Activated T-cell treated with anti-CD3 and anti-CD28 coated beads for 1 hour (primary cell): ENCODE measurements around the gene ELAVL3.
A peak's percentile ranks its signal among the peaks of the same experiment; 100 is the strongest.
"Not testable (repeated sequence)": the region's sequence is repeated elsewhere in the genome, so short reads cannot be mapped to it uniquely, and the experiment has no call there.

Source experiments
- DNase-seq: peaks from one replicate; pipeline ENCODE4 v3.0.0-alpha.2; 2020; ENCODE audit warnings: low read depth

ELAVL3 gene

GRCh38 chr19:11486661-11487503, 6.0 kb upstream of the ELAVL3 start:
- no peak for DNase-seq

GRCh38 chr19:11485245-11485837, 4.5 kb upstream of the ELAVL3 start:
- DNase-seq = no peak

- DNase-seq = no peak
Measured at GRCh38 chr19:11483366-11484111, 2.7 kb upstream of the ELAVL3 start.

DNA sequence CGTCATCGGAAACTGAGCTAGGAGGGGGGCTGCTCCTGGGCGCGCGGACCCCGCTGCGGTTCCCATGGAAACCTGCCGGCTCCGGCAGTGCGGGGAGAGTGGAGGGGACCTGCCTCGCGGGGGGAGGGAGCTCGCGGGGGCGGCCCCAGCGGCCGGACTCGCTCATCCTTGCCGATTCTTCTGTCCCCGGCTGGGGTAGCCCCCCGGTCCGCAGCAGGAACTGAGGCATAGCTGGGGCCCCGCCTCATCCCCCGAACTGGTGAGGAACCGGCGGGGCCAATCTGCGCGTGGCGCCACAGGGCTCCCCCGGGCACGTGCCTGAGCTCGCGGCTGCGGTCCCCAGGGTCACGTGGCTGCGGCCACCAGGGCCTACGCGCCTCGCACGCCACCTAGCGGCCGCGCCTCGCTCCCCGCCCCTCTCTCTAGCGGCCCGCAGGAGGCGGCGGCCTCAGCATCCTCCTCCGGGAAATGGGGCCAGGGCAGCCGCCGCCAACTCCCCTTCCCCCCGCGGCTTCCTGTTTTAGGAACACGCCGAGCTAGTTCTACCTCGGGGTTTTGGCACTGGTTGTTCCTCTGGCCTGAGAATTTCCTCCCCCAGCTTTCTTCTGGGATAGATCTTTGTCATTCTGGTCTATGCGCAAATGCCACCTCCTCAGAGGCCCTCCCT, 1.7 kb upstream of the ELAVL3 start:
- peak; percentile 71 for DNase-seq

GRCh38 chr19:11481534-11482383, 913 bp upstream of the ELAVL3 start:
- peak; percentile 29 for DNase-seq

- DNase-seq = no peak
Measured at GRCh38 chr19:11479898-11480714, 740 bp downstream of the ELAVL3 start.

- DNase-seq = no peak
Measured at GRCh38 chr19:11479090-11479897, 1.6 kb downstream of the ELAVL3 start.

GRCh38 chr19:11478167-11479089, 2.4 kb downstream of the ELAVL3 start:
- no peak for DNase-seq

GRCh38 chr19:11475861-11476260, 5.0 kb downstream of the ELAVL3 start:
- DNase-seq = no peak

GRCh38 chr19:11475343-11475742, 5.5 kb downstream of the ELAVL3 start:
- not testable (repeated sequence) for DNase-seq

- no peak for DNase-seq
Measured at GRCh38 chr19:11473725-11474124, 7.1 kb downstream of the ELAVL3 start.

GRCh38 chr19:11468266-11468845, 12.5 kb downstream of the ELAVL3 start:
- DNase-seq = not testable (repeated sequence)

GRCh38 chr19:11465600-11465999, 15.2 kb downstream of the ELAVL3 start:
- DNase-seq = no peak

- DNase-seq = no peak
Measured at GRCh38 chr19:11464333-11465265, 16.2 kb downstream of the ELAVL3 start.

- DNase-seq = no peak
Measured at GRCh38 chr19:11463391-11463790, 17.5 kb downstream of the ELAVL3 start.

GRCh38 chr19:11461453-11461852, 19.4 kb downstream of the ELAVL3 start:
- no peak for DNase-seq

DNA sequence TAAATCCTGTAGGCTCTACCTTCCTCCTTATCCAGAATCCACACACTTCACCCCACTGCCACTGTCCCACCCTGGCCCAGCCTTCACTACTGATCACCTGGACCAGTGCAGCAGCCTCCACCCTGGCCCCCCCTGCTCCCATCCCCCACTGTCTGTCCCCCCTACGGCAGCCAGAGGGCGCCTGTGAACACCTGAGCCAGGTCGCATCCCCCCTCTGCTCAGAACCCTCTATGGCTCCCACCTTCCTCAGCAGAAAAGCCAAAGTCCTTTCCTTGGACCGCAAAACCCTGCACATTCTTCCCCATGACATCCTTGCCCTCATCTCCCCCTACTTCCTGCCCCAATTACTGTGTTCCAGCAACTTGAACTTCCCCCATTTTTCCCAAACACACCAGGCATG, 20.6 kb downstream of the ELAVL3 start:
- no peak for DNase-seq
